C4-2B (cell line): ENCODE measurements around the gene PPP3CA.

Experiments
- CTCF ChIP-seq: fragments of 450-650 bp; conservative IDR thresholded peaks from 2 replicates; pipeline ENCODE4 v1.5.1; 2017; ENCODE audit warnings: mild to moderate bottlenecking
- ZFX ChIP-seq: fragments of 450-650 bp; IDR thresholded peaks from 2 replicates; pipeline ENCODE4 v1.6.1; 2017

- TF ChIP-seq CTCF (no peak), ZFX (no peak)
Observed at GRCh38 chr4:101346351-101347266, 717 bp downstream of the PPP3CA start.
